Measurements from ENCODE around the gene SERPINB13.

DNA sequence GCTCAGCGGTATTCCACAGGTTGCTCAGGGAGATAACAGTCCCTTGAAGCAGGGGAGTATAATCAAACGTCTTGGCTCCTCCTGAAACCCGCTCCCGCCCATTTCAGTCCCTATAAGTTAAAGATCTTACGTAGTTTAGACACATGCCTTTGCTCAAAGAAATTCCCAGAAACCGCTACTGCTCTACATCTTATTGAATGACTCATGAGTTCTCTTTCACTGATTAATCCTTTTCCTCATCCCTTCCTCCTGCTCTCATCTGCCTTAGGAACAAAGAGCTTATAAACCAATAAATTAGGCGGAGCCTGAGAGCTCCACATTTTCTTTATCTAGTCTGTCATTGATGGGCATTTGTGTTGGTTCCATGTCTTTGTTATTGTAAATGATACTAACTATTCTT lies 61.1 kb downstream of the SERPINB13 start:
- TF ChIP-seq ZFP36 (IDR thresholded peaks at IDR 0.05; ENCODE audit: borderline replicate concordance, partially characterized antibody) (no peak), HDAC2 (IDR thresholded peaks at IDR 0.05) (no peak), POLR2A (IDR thresholded peaks at IDR 0.05; ENCODE audit: low read length) (no peak), SREBF2 (IDR thresholded peaks at IDR 0.05) (no peak)
- TF ChIP-seq, protein P1, sequence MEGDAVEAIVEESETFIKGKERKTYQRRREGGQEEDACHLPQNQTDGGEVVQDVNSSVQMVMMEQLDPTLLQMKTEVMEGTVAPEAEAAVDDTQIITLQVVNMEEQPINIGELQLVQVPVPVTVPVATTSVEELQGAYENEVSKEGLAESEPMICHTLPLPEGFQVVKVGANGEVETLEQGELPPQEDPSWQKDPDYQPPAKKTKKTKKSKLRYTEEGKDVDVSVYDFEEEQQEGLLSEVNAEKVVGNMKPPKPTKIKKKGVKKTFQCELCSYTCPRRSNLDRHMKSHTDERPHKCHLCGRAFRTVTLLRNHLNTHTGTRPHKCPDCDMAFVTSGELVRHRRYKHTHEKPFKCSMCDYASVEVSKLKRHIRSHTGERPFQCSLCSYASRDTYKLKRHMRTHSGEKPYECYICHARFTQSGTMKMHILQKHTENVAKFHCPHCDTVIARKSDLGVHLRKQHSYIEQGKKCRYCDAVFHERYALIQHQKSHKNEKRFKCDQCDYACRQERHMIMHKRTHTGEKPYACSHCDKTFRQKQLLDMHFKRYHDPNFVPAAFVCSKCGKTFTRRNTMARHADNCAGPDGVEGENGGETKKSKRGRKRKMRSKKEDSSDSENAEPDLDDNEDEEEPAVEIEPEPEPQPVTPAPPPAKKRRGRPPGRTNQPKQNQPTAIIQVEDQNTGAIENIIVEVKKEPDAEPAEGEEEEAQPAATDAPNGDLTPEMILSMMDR (IDR thresholded peaks at IDR 0.05), result no peak
